ENCODE measurements around the gene DBI. TPM values are rescaled to one million over a fixed set of nuclear protein-coding genes. Genes with fewer than 3 reads are reported as not detected.

DBI gene
- total RNA-seq, 1 experiment from 2014 or later, result 253 TPM

DNA sequence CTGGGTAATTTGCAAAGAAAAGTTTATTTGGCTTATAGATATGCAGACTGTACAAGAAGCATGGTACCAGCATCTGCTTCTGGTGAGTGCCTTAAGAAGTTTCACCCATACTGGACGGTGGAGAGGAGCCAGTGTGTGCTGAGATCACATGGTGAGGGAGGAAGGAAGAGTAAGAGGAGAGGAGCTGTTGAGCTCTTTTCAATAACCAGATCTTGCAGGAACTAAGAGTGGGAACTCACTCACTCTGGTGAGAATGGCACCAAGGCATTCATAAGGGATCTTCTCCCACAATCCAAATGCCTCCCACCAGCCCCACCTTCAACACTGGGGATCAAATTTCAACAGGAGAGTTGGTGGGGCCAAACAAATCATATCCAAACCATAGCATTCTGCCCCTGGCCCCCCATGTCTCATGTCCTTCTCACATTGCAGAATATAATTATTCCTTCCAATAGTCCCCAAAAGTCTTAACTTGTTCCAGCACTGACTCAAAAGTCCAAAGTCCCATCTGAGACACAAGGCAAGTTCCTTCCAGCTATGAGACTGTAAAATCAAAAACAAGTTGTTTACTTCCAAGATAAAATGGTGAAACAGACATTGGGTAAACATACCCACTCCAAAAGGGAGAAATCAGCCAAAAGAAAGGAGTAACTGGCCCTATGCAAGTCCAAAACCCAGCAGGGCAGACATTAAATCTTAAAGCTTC is 53.2 kb downstream of the DBI start:
- H3K4me3 ChIP-seq (ENCODE audit: low read depth in 2 of 2, low read length in 2 of 2), result no peak overlapping the region
- H3K36me3 ChIP-seq (ENCODE audit: control insufficient read depth, insufficient read depth, low read length), result no peaks in the 10 kb centered on the region
- BruUV-seq (replicated peaks), result no TSS peak
- DNase-seq (ENCODE audit: low read depth, low spot score), result no peak
- TF ChIP-seq POLR2AphosphoS5 (IDR thresholded peaks at IDR 0.05; ENCODE audit: low read depth, low read length) (no peak), TCF7L2 (IDR thresholded peaks at IDR 0.05; ENCODE audit: low read depth, low read length) (no peak), SIN3A (IDR thresholded peaks at IDR 0.05; ENCODE audit: borderline replicate concordance, insufficient read depth, low read depth, low read length) (no peak)
- TF ChIP-seq, protein P1, sequence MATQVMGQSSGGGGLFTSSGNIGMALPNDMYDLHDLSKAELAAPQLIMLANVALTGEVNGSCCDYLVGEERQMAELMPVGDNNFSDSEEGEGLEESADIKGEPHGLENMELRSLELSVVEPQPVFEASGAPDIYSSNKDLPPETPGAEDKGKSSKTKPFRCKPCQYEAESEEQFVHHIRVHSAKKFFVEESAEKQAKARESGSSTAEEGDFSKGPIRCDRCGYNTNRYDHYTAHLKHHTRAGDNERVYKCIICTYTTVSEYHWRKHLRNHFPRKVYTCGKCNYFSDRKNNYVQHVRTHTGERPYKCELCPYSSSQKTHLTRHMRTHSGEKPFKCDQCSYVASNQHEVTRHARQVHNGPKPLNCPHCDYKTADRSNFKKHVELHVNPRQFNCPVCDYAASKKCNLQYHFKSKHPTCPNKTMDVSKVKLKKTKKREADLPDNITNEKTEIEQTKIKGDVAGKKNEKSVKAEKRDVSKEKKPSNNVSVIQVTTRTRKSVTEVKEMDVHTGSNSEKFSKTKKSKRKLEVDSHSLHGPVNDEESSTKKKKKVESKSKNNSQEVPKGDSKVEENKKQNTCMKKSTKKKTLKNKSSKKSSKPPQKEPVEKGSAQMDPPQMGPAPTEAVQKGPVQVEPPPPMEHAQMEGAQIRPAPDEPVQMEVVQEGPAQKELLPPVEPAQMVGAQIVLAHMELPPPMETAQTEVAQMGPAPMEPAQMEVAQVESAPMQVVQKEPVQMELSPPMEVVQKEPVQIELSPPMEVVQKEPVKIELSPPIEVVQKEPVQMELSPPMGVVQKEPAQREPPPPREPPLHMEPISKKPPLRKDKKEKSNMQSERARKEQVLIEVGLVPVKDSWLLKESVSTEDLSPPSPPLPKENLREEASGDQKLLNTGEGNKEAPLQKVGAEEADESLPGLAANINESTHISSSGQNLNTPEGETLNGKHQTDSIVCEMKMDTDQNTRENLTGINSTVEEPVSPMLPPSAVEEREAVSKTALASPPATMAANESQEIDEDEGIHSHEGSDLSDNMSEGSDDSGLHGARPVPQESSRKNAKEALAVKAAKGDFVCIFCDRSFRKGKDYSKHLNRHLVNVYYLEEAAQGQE (IDR thresholded peaks at IDR 0.05; ENCODE audit: insufficient read depth in 1 of 2, low read depth in 2 of 2, low read length in 1 of 2), result no peak
- TF ChIP-seq, protein P2, sequence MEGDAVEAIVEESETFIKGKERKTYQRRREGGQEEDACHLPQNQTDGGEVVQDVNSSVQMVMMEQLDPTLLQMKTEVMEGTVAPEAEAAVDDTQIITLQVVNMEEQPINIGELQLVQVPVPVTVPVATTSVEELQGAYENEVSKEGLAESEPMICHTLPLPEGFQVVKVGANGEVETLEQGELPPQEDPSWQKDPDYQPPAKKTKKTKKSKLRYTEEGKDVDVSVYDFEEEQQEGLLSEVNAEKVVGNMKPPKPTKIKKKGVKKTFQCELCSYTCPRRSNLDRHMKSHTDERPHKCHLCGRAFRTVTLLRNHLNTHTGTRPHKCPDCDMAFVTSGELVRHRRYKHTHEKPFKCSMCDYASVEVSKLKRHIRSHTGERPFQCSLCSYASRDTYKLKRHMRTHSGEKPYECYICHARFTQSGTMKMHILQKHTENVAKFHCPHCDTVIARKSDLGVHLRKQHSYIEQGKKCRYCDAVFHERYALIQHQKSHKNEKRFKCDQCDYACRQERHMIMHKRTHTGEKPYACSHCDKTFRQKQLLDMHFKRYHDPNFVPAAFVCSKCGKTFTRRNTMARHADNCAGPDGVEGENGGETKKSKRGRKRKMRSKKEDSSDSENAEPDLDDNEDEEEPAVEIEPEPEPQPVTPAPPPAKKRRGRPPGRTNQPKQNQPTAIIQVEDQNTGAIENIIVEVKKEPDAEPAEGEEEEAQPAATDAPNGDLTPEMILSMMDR (IDR thresholded peaks at IDR 0.05), result no peak
- in situ Hi-C loops (cut with HindIII; ENCODE audit: low pct_unique_long_range_greater_than_20kb, low sequenced_read_pairs) (no loop called here), intact Hi-C loops (cut with micrococcal nuclease; ENCODE audit: unreplicated experiment) (no loop called here)
- ATAC-seq, result no peak
- CTCF ChIA-PET, result no interaction called here
- POLR2A ChIA-PET, result no interaction called here
- no peaks in the 10 kb centered on the region for H3K9me3 ChIP-seq (ENCODE audit: control insufficient read depth, insufficient read depth, low read depth, low read length)
- peaks cover 7% of the 10 kb centered on the region for H3K27me3 ChIP-seq (ENCODE audit: control insufficient read depth, insufficient read depth, low read length)
- no peaks in the 10 kb centered on the region for H3K4me1 ChIP-seq (ENCODE audit: control insufficient read depth, insufficient read depth, low read length)
- H3K27ac ChIP-seq (ENCODE audit: low read length), result no peak overlapping the region

DNA sequence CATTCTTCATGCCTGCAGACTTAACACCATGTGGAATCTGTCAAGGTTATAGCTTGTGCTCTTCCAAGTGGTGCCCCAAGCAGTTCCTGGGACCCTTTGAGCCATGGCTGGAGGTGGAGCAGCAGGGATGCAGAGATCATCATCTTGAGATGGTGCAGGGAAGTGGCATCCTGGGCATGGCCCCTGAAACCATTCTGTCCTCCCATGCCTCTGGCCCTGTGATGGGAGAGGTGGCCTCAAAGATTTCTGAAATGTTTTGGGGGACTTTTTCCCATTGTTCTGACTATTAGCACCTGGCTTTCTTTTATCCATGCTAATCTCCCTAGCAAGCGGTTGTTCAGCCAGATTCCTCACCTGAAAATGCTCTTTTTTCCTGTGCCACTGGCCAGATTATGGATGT is 54.5 kb downstream of the DBI start:
- in situ Hi-C loops (cut with HindIII; ENCODE audit: low pct_unique_long_range_greater_than_20kb, low sequenced_read_pairs), result no loop called here
- CTCF ChIA-PET, result interaction anchor here (0.6 kb wide), 1 partner anchor 67 kb away, joined by 3 read pairs; no protein-coding TSS in a partner anchor
- intact Hi-C loops (cut with micrococcal nuclease; ENCODE audit: unreplicated experiment), result no loop called here

More for the DNA sequence above, 54.5 kb downstream of the DBI start:
- H3K4me1 ChIP-seq (ENCODE audit: control insufficient read depth, insufficient read depth, low read length), result no peaks in the 10 kb centered on the region
- ATAC-seq (no peak), DNase-seq (ENCODE audit: low read depth, low spot score) (no peak)
- no peak overlapping the region for H3K27ac ChIP-seq (ENCODE audit: low read length)
- POLR2A ChIA-PET, result no interaction called here
- no peak for TF ChIP-seq SIN3A (IDR thresholded peaks at IDR 0.05; ENCODE audit: borderline replicate concordance, insufficient read depth, low read depth, low read length)
- TF ChIP-seq, protein P1 (IDR thresholded peaks at IDR 0.05; ENCODE audit: insufficient read depth in 1 of 2, low read depth in 2 of 2, low read length in 1 of 2), result no peak
- TF ChIP-seq TCF7L2 (IDR thresholded peaks at IDR 0.05; ENCODE audit: low read depth, low read length), result no peak
- TF ChIP-seq, protein P2 (IDR thresholded peaks at IDR 0.05), result no peak
- no peak for TF ChIP-seq POLR2AphosphoS5 (IDR thresholded peaks at IDR 0.05; ENCODE audit: low read depth, low read length)
- no peaks in the 10 kb centered on the region for H3K9me3 ChIP-seq (ENCODE audit: control insufficient read depth, insufficient read depth, low read depth, low read length)
- no TSS peak for BruUV-seq (replicated peaks)
- H3K27me3 ChIP-seq (ENCODE audit: control insufficient read depth, insufficient read depth, low read length), result peaks cover 12% of the 10 kb centered on the region
- H3K36me3 ChIP-seq (ENCODE audit: control insufficient read depth, insufficient read depth, low read length), result no peaks in the 10 kb centered on the region
- H3K4me3 ChIP-seq (ENCODE audit: low read depth in 2 of 2, low read length in 2 of 2), result no peak overlapping the region
